NCI-H2081 (cell line): ENCODE results near the gene CFAP54.
A peak's percentile ranks its signal among the peaks of the same experiment; 100 is the strongest.

Experiments used
- DNase-seq, 2 experiments: peaks; one replicate each; lab custom pipeline; 2025; lab: John Stamatoyannopoulos, UW

CFAP54 gene

GRCh38 chr12:96743606-96744005 lies 254.2 kb downstream of the CFAP54 start:
- DNase-seq = no peak

GRCh38 chr12:96749999-96750398 lies 260.6 kb downstream of the CFAP54 start:
- DNase-seq = no peak

GRCh38 chr12:96751626-96752025 lies 262.2 kb downstream of the CFAP54 start:
- no peak for DNase-seq

GRCh38 chr12:96752211-96752610 lies 262.8 kb downstream of the CFAP54 start:
- DNase-seq = no peak

GRCh38 chr12:96766232-96766631 lies 276.9 kb downstream of the CFAP54 start:
- DNase-seq = no peak

GRCh38 chr12:96769400-96769799 lies 280.0 kb downstream of the CFAP54 start:
- peak; percentile 80 to 97 for DNase-seq

- DNase-seq = peak in 1 of 2 experiments; percentile 61
Observed at GRCh38 chr12:96770219-96771102, 281.1 kb downstream of the CFAP54 start.

GRCh38 chr12:96773031-96773430 lies 283.7 kb downstream of the CFAP54 start:
- no peak for DNase-seq

GRCh38 chr12:96774496-96775256 lies 285.3 kb downstream of the CFAP54 start:
- no peak for DNase-seq

GRCh38 chr12:96776908-96777307 lies 287.5 kb downstream of the CFAP54 start:
- no peak for DNase-seq

- no peak for DNase-seq
Observed at GRCh38 chr12:96780330-96780729, 291.0 kb downstream of the CFAP54 start.

GRCh38 chr12:96786791-96787190 lies 297.4 kb downstream of the CFAP54 start:
- no peak for DNase-seq

GRCh38 chr12:96803969-96804368 lies 314.6 kb downstream of the CFAP54 start:
- no peak for DNase-seq

- no peak for DNase-seq
Observed at GRCh38 chr12:96806272-96806671, 316.9 kb downstream of the CFAP54 start.

- DNase-seq = no peak
Observed at GRCh38 chr12:96807741-96808140, 318.4 kb downstream of the CFAP54 start.

GRCh38 chr12:96808587-96808986 lies 319.2 kb downstream of the CFAP54 start:
- no peak for DNase-seq

- DNase-seq = no peak
Observed at GRCh38 chr12:96809522-96809921, 320.1 kb downstream of the CFAP54 start.

GRCh38 chr12:96810057-96810456 lies 320.7 kb downstream of the CFAP54 start:
- no peak for DNase-seq

- no peak for DNase-seq
Observed at GRCh38 chr12:96810477-96810876, 321.1 kb downstream of the CFAP54 start.

GRCh38 chr12:96811083-96811482 lies 321.7 kb downstream of the CFAP54 start:
- DNase-seq = no peak

GRCh38 chr12:96812153-96812552 lies 322.8 kb downstream of the CFAP54 start:
- DNase-seq = no peak

GRCh38 chr12:96814200-96814599 lies 324.8 kb downstream of the CFAP54 start:
- no peak for DNase-seq

- no peak for DNase-seq
Observed at GRCh38 chr12:96821592-96821991, 332.2 kb downstream of the CFAP54 start.
